ENCODE measurements around the gene IGFBP5.

IGFBP5 gene

GRCh38 chr2:216717491-216717901, 22.1 kb upstream of the IGFBP5 start:
- ChIA-PET CTCF (interaction anchor here (1.3 kb wide), 1 partner anchor 41 kb away, joined by 3 read pairs; no protein-coding TSS in a partner anchor), POLR2A (no interaction called here)
- no peak for TF ChIP-seq CTCF (IDR thresholded peaks at IDR 0.05; ENCODE audit: control extremely low read depth, extremely low read depth, low read depth, missing control alignments)
- no peak for DNase-seq (ENCODE audit: extremely low spot score)

GRCh38 chr2:216716109-216716508, 20.8 kb upstream of the IGFBP5 start:
- ChIA-PET CTCF (interaction anchor here (1.0 to 1.3 kb wide), 2 partner anchors 9 to 18 kb away, joined by 3 to 4 read pairs; no protein-coding TSS in a partner anchor), POLR2A (no interaction called here)
- DNase-seq (ENCODE audit: extremely low spot score), result no peak
- no peak for TF ChIP-seq CTCF (IDR thresholded peaks at IDR 0.05; ENCODE audit: control extremely low read depth, extremely low read depth, low read depth, missing control alignments)

- POLR2A ChIA-PET, result no interaction called here
Measured at GRCh38 chr2:216715402-216715974, 20.1 kb upstream of the IGFBP5 start.

GRCh38 chr2:216714376-216714775, 19.0 kb upstream of the IGFBP5 start:
- no peak for DNase-seq (ENCODE audit: extremely low spot score)
- ChIA-PET POLR2A (no interaction called here), CTCF (no interaction called here)
- TF ChIP-seq CTCF (IDR thresholded peaks at IDR 0.05; ENCODE audit: control extremely low read depth, extremely low read depth, low read depth, missing control alignments), result no peak

More at GRCh38 chr2:216715402-216715974, 20.1 kb upstream of the IGFBP5 start:
- no peak for TF ChIP-seq CTCF (IDR thresholded peaks at IDR 0.05; ENCODE audit: control extremely low read depth, extremely low read depth, low read depth, missing control alignments)
- CTCF ChIA-PET, result interaction anchor here (1.0 to 1.3 kb wide), 2 partner anchors 8 to 17 kb away, joined by 3 to 4 read pairs; no protein-coding TSS in a partner anchor
- no peak for DNase-seq (ENCODE audit: extremely low spot score)

- no peak for DNase-seq (ENCODE audit: extremely low spot score)
- POLR2A ChIA-PET, result no interaction called here
- CTCF ChIA-PET, result no interaction called here
- no peak for TF ChIP-seq CTCF (IDR thresholded peaks at IDR 0.05; ENCODE audit: control extremely low read depth, extremely low read depth, low read depth, missing control alignments)
Measured at GRCh38 chr2:216713691-216714336, 18.5 kb upstream of the IGFBP5 start.

GRCh38 chr2:216711348-216711747, 16.0 kb upstream of the IGFBP5 start:
- ChIA-PET POLR2A (no interaction called here), CTCF (interaction anchor here (1.0 to 1.1 kb wide), 2 partner anchors 10 to 13 kb away, joined by 3 to 4 read pairs; no protein-coding TSS in a partner anchor)
- DNase-seq (ENCODE audit: extremely low spot score), result no peak
- no peak for TF ChIP-seq CTCF (IDR thresholded peaks at IDR 0.05; ENCODE audit: control extremely low read depth, extremely low read depth, low read depth, missing control alignments)
